ENCODE measurements around the gene IL18R1. TPM values are rescaled to one million over a fixed set of nuclear protein-coding genes. Genes with fewer than 3 reads are reported as not detected.

The IL18R1 gene
- total RNA-seq, 1 donor from 2014 or later, result 2.2 TPM

GRCh38 chr2:102438111-102438510 is 82.5 kb downstream of the IL18R1 start:
- Mint-ChIP-seq H3K36me3 (ENCODE audit: low read depth) (no peaks in the 10 kb centered on the region), H3K27ac (no peak overlapping the region), H3K27me3 (no peaks in the 10 kb centered on the region), H3K4me3 (no peak overlapping the region), H3K9me3 (no peaks in the 10 kb centered on the region), H3K4me1 (peaks cover 17% of the 10 kb centered on the region)
- ATAC-seq (ENCODE audit: low read depth) (no peak), DNase-seq (no peak)
- TF ChIP-seq CTCF (IDR thresholded peaks at IDR 0.05), result no peak
- POLR2A ChIA-PET, result no interaction called here
- CTCF ChIA-PET, result interaction anchor here (0.8 to 1.4 kb wide), 2 partner anchors 186 to 418 kb away, joined by 3 to 4 read pairs; no protein-coding TSS in a partner anchor
- intact Hi-C loops (cut with micrococcal nuclease), result no loop called here

GRCh38 chr2:102438578-102438977 is 83.0 kb downstream of the IL18R1 start:
- TF ChIP-seq CTCF (IDR thresholded peaks at IDR 0.05), result no peak
- H3K36me3 Mint-ChIP-seq (ENCODE audit: low read depth), result no peaks in the 10 kb centered on the region
- no peak for DNase-seq
- peaks cover 17% of the 10 kb centered on the region for H3K4me1 Mint-ChIP-seq
- no peaks in the 10 kb centered on the region for H3K27me3 Mint-ChIP-seq
- no peak for ATAC-seq (ENCODE audit: low read depth)
- H3K4me3 Mint-ChIP-seq, result no peak overlapping the region
- H3K9me3 Mint-ChIP-seq, result no peaks in the 10 kb centered on the region
- H3K27ac Mint-ChIP-seq, result no peak overlapping the region
- POLR2A ChIA-PET, result no interaction called here
- CTCF ChIA-PET, result interaction anchor here (0.8 to 1.4 kb wide), 2 partner anchors 187 to 418 kb away, joined by 3 to 4 read pairs; no protein-coding TSS in a partner anchor
- intact Hi-C loops (cut with micrococcal nuclease), result no loop called here

GRCh38 chr2:102439065-102439695 is 83.6 kb downstream of the IL18R1 start:
- Mint-ChIP-seq H3K9me3 (no peaks in the 10 kb centered on the region), H3K4me1 (peaks cover 17% of the 10 kb centered on the region), H3K36me3 (ENCODE audit: low read depth) (no peaks in the 10 kb centered on the region), H3K27ac (no peak overlapping the region), H3K27me3 (no peaks in the 10 kb centered on the region), H3K4me3 (no peak overlapping the region)
- no peak for TF ChIP-seq CTCF (IDR thresholded peaks at IDR 0.05)
- POLR2A ChIA-PET, result no interaction called here
- no peak for ATAC-seq (ENCODE audit: low read depth)
- CTCF ChIA-PET, result interaction anchor here (0.8 to 0.9 kb wide), 2 partner anchors 65 to 187 kb away, joined by 3 read pairs; no protein-coding TSS in a partner anchor
- intact Hi-C loops (cut with micrococcal nuclease), result no loop called here
- no peak for DNase-seq

- ChIA-PET CTCF (interaction anchor here (0.6 to 2.9 kb wide), 21 partner anchors 9 to 560 kb away, joined by 3 to 22 read pairs (median 4); partner anchors contain the start of gene IL18R1), POLR2A (no interaction called here)
- H3K27me3 Mint-ChIP-seq, result no peaks in the 10 kb centered on the region
- ATAC-seq (ENCODE audit: low read depth), result peak; percentile 49
- no peak overlapping the region for H3K27ac Mint-ChIP-seq
- TF ChIP-seq CTCF (IDR thresholded peaks at IDR 0.05), result no peak
- no peak for DNase-seq
- H3K4me1 Mint-ChIP-seq, result peaks cover 2% of the 10 kb centered on the region
- no peak overlapping the region for H3K4me3 Mint-ChIP-seq
- intact Hi-C loops (cut with micrococcal nuclease), result loop anchor here (1.0 to 2.0 kb wide), 6 partner anchors 86 to 558 kb away; no protein-coding TSS in a partner anchor
- no peaks in the 10 kb centered on the region for H3K9me3 Mint-ChIP-seq
- no peaks in the 10 kb centered on the region for H3K36me3 Mint-ChIP-seq (ENCODE audit: low read depth)
Observed at GRCh38 chr2:102442967-102443828, 87.6 kb downstream of the IL18R1 start.

- H3K27ac Mint-ChIP-seq, result no peak overlapping the region
- TF ChIP-seq CTCF (IDR thresholded peaks at IDR 0.05), result no peak
- H3K4me3 Mint-ChIP-seq, result no peak overlapping the region
- no peaks in the 10 kb centered on the region for H3K27me3 Mint-ChIP-seq
- ATAC-seq (ENCODE audit: low read depth) (no peak), DNase-seq (no peak)
- POLR2A ChIA-PET, result no interaction called here
- no peaks in the 10 kb centered on the region for H3K9me3 Mint-ChIP-seq
- no peaks in the 10 kb centered on the region for H3K36me3 Mint-ChIP-seq (ENCODE audit: low read depth)
- H3K4me1 Mint-ChIP-seq, result peaks cover 2% of the 10 kb centered on the region
- intact Hi-C loops (cut with micrococcal nuclease), result no loop called here
- CTCF ChIA-PET, result interaction anchor here (0.6 to 2.9 kb wide), 10 partner anchors 14 to 561 kb away, joined by 3 to 22 read pairs (median 5); partner anchors contain the start of gene IL18R1
Observed at GRCh38 chr2:102444233-102444632, 88.6 kb downstream of the IL18R1 start.

All from activated B cell treated with CpG ODN at 0.5 μM for 24 hours (primary cell).